Neural cell (in vitro differentiated cells): ENCODE measurements around the gene ALDH3B2. TPM values are rescaled to one million over a fixed set of nuclear protein-coding genes. Genes with fewer than 3 reads are reported as not detected.

ENCODE experiments used
- H2AFZ ChIP-seq: fragments of 200-600, 300-800 bp; sonication (generic), shearing (Covaris generic); 2 replicates; pipeline ENCODE4 v1.6.0; 2014; ENCODE audit warnings: low read depth, mild to moderate bottlenecking, antibody characterized with exemption, low read length, moderate library complexity
- H3F3A ChIP-seq: fragments of 200-600 bp; shearing (Covaris generic); 2 replicates; pipeline ENCODE4 v1.6.1; 2016; ENCODE audit warnings: mild to moderate bottlenecking, moderate library complexity, mixed read lengths, antibody characterized with exemption, low read length; ENCODE audit not compliant: insufficient read depth, poor library complexity, severe bottlenecking
- H3K27ac ChIP-seq: fragments of 200-600, 300-800 bp; sonication (generic), shearing (Covaris generic); 2 replicates; pipeline ENCODE4 v1.5.1; 2014; ENCODE audit warnings: mild to moderate bottlenecking, low read length, moderate library complexity
- H3K27me3 ChIP-seq: fragments of 300-800, 200-600 bp; sonication (generic), shearing (Covaris generic); 2 replicates; pipeline ENCODE4 v1.6.0; 2014; ENCODE audit warnings: mild to moderate bottlenecking, low read depth, low read length, moderate library complexity; ENCODE audit not compliant: insufficient read depth
- H3K36me3 ChIP-seq: fragments of 300-800, 200-600 bp; sonication (generic), shearing (Covaris generic); 2 replicates; pipeline ENCODE4 v1.5.1; 2014; ENCODE audit warnings: mild to moderate bottlenecking, antibody characterized with exemption, low read length, moderate library complexity; ENCODE audit not compliant: insufficient read depth
- H3K4me2 ChIP-seq: fragments of 300-800, 200-600 bp; sonication (generic), shearing (Covaris generic); 2 replicates; pipeline ENCODE4 v1.6.0; 2014; ENCODE audit warnings: mild to moderate bottlenecking, low read length
- H3K4me3 ChIP-seq: fragments of 300-800, 200-600 bp; sonication (generic), shearing (Covaris generic); 2 replicates; pipeline ENCODE4 v1.5.1; 2014; ENCODE audit warnings: mild to moderate bottlenecking, low read length, moderate library complexity
- H3K79me2 ChIP-seq: fragments of 200-600 bp; shearing (Covaris generic); replicated peaks from 2 replicates; pipeline ENCODE4 v1.6.0; 2014; ENCODE audit warnings: mild to moderate bottlenecking, low read length, moderate library complexity; ENCODE audit not compliant: insufficient read depth
- H3K9ac ChIP-seq: fragments of 300-800, 200-600 bp; sonication (generic), shearing (Covaris generic); 2 replicates; pipeline ENCODE4 v1.6.1; 2016; ENCODE audit warnings: mild to moderate bottlenecking, low read length, mixed read lengths
- H3K9me2 ChIP-seq: fragments of 200-600 bp; shearing (Covaris generic); 2 replicates; pipeline ENCODE4 v1.6.1; 2016; ENCODE audit warnings: mild to moderate bottlenecking, low read length, mixed read lengths; ENCODE audit not compliant: insufficient read depth
- H3K9me3 ChIP-seq: fragments of 200-600, 300-800 bp; sonication (generic), shearing (Covaris generic); 2 replicates; pipeline ENCODE4 v1.6.1; 2016; ENCODE audit warnings: mild to moderate bottlenecking, mixed run types, low read length, moderate library complexity, mixed read lengths
- H4K20me1 ChIP-seq: fragments of 200-600 bp; shearing (Covaris generic); 2 replicates; pipeline ENCODE4 v1.6.1; 2016; ENCODE audit warnings: mild to moderate bottlenecking, mixed run types; ENCODE audit not compliant: insufficient read depth
- EP300 ChIP-seq: fragments of 450-650 bp; conservative IDR thresholded peaks from 2 replicates; pipeline ENCODE4 v1.6.1; 2014; ENCODE audit warnings: antibody characterized with exemption, mild to moderate bottlenecking, moderate library complexity; ENCODE audit not compliant: poor library complexity, severe bottlenecking
- EZH2 ChIP-seq: fragments of 200-600, 300-800 bp; shearing (Covaris generic), sonication (generic); IDR thresholded peaks from 2 replicates; pipeline ENCODE4 v1.6.1; 2014; ENCODE audit warnings: antibody characterized with exemption, low read length, borderline replicate concordance, mild to moderate bottlenecking; ENCODE audit not compliant: insufficient read depth, poor library complexity, severe bottlenecking
- MXI1 ChIP-seq: fragments of 450-650 bp; conservative IDR thresholded peaks from 2 replicates; pipeline ENCODE4 v1.6.1; 2014; ENCODE audit warnings: antibody characterized with exemption, mild to moderate bottlenecking; ENCODE audit not compliant: poor library complexity, severe bottlenecking
- POLR2AphosphoS5 ChIP-seq: IDR thresholded peaks from 2 replicates; pipeline ENCODE4 v1.6.1; 2012
- RAD21 ChIP-seq: fragments of 450-650 bp; conservative IDR thresholded peaks from 2 replicates; pipeline ENCODE4 v1.6.1; 2014; ENCODE audit warnings: antibody characterized with exemption, mild to moderate bottlenecking, moderate library complexity
- SMC3 ChIP-seq: fragments of 450-650 bp; conservative IDR thresholded peaks from 2 replicates; pipeline ENCODE4 v1.6.1; 2014; ENCODE audit warnings: antibody characterized with exemption, mild to moderate bottlenecking, moderate library complexity; ENCODE audit not compliant: poor library complexity
- TAF1 ChIP-seq: IDR thresholded peaks from 2 replicates; pipeline ENCODE4 v1.6.1; 2012; ENCODE audit warnings: low read depth
- polyA plus RNA-seq: library from polyadenylated mRNA; depleted of rRNA; stranded (reverse); fragments of >200 nt; gene quantifications from 2 replicates; pipeline ENCODE4 v1.2.3, GENCODE V29; 2014
- TF ChIP-seq, protein P1 (sequence below): fragments of 450-650 bp; IDR thresholded peaks from 2 replicates; pipeline ENCODE4 v1.5.1; 2014; ENCODE audit warnings: antibody characterized with exemption, mild to moderate bottlenecking, moderate library complexity; ENCODE audit not compliant: poor library complexity, severe bottlenecking
- TF ChIP-seq, protein P2 (sequence below): IDR thresholded peaks from 2 replicates; pipeline ENCODE4 v1.6.1; 2012; ENCODE audit warnings: borderline replicate concordance

The ALDH3B2 gene
- polyA plus RNA-seq, 1 donor from 2014 or later, result not detected

DNA sequence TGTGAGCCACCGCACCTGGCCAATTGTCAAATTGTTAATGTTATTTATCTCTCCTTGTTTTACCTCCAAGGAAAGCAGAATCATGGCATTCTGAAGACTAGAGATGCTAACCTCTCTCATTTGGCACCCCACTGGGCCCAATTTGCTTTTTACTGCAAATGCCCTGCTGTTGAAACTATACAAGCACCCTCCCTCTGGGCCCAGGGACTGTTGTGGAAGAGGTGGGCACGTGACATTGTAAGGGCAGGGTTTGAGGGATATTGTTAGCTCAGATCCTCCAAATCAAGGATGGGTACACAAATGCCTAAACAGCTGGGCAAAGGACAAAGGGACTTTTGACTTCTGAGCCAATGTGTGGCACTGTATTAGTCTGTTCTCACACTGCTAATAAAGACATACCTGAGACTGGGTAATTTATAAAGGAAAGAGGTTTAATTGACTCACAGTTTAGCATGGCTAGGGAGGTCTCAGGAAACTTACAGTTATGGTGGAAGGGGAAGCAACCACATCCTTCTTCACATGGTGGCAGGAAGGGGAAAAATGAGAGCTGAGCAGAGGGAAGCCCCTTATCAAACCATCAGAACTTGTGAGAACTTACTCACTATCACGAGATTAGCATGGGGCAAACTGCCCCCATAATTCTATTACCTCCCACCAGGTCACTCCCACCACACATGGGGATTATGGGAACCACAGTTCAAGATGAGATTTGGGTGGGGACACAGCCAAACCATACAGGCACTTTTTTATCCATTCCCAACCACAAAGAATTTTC is 6.5 kb upstream of the ALDH3B2 start:
- Histone ChIP-seq H3K4me2 (no peak overlapping the region), H3K36me3 (no peaks in the 10 kb centered on the region), H3K27ac (no peak overlapping the region), H3K79me2 (no peaks in the 10 kb centered on the region), H3K9me2 (no peaks in the 10 kb centered on the region), H4K20me1 (no peaks in the 10 kb centered on the region), H3F3A (no peaks in the 10 kb centered on the region), H3K27me3 (no peaks in the 10 kb centered on the region), H3K9ac (no peak overlapping the region), H2AFZ (no peak overlapping the region), H3K4me3 (no peak overlapping the region), H3K9me3 (no peaks in the 10 kb centered on the region)
- TF ChIP-seq MXI1, result no peak
- TF ChIP-seq EZH2, result no peak
- TF ChIP-seq, protein P1, sequence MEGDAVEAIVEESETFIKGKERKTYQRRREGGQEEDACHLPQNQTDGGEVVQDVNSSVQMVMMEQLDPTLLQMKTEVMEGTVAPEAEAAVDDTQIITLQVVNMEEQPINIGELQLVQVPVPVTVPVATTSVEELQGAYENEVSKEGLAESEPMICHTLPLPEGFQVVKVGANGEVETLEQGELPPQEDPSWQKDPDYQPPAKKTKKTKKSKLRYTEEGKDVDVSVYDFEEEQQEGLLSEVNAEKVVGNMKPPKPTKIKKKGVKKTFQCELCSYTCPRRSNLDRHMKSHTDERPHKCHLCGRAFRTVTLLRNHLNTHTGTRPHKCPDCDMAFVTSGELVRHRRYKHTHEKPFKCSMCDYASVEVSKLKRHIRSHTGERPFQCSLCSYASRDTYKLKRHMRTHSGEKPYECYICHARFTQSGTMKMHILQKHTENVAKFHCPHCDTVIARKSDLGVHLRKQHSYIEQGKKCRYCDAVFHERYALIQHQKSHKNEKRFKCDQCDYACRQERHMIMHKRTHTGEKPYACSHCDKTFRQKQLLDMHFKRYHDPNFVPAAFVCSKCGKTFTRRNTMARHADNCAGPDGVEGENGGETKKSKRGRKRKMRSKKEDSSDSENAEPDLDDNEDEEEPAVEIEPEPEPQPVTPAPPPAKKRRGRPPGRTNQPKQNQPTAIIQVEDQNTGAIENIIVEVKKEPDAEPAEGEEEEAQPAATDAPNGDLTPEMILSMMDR, result no peak
- TF ChIP-seq RAD21, result no peak
- no peak for TF ChIP-seq TAF1
- TF ChIP-seq, protein P2, sequence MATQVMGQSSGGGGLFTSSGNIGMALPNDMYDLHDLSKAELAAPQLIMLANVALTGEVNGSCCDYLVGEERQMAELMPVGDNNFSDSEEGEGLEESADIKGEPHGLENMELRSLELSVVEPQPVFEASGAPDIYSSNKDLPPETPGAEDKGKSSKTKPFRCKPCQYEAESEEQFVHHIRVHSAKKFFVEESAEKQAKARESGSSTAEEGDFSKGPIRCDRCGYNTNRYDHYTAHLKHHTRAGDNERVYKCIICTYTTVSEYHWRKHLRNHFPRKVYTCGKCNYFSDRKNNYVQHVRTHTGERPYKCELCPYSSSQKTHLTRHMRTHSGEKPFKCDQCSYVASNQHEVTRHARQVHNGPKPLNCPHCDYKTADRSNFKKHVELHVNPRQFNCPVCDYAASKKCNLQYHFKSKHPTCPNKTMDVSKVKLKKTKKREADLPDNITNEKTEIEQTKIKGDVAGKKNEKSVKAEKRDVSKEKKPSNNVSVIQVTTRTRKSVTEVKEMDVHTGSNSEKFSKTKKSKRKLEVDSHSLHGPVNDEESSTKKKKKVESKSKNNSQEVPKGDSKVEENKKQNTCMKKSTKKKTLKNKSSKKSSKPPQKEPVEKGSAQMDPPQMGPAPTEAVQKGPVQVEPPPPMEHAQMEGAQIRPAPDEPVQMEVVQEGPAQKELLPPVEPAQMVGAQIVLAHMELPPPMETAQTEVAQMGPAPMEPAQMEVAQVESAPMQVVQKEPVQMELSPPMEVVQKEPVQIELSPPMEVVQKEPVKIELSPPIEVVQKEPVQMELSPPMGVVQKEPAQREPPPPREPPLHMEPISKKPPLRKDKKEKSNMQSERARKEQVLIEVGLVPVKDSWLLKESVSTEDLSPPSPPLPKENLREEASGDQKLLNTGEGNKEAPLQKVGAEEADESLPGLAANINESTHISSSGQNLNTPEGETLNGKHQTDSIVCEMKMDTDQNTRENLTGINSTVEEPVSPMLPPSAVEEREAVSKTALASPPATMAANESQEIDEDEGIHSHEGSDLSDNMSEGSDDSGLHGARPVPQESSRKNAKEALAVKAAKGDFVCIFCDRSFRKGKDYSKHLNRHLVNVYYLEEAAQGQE, result no peak
- TF ChIP-seq SMC3, result no peak
- no peak for TF ChIP-seq EP300

DNA sequence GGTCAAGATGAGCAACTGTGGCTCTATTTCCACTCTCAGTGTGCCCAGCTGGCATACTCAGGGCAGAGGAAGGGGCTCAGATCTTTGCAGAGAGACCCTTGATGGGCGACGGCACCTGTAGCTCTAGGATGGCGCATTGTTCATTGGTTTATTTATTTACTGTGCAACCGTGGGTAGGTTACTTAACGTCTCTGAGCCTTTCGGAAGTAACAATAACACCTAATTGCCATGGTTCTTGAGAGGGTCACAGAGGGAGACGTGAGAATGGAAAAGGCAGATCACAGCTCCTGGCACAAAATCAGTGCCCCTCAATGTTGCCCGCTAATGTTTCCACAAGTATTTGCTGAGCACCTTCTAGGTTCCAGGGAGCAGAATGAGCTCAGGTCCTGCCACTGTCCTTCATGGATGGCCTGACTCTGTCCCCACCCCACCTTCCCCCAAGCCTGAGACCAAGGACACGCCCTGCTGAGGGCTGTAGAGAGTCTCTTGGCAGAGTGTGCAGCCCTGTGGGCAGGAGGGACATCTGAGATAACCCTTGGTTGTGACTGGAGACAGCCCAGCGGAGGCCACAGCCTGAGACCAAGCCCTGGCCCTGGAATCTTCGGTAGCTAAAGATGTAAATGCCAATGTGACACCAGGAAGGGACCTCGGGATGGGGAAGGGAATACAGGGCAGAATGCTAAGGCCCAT is 780 bp upstream of the ALDH3B2 start:
- no peaks in the 10 kb centered on the region for H3K79me2 ChIP-seq
- no peak overlapping the region for H3K4me3 ChIP-seq
- no peaks in the 10 kb centered on the region for H3K9me3 ChIP-seq
- no peak for TF ChIP-seq SMC3
- TF ChIP-seq MXI1, result no peak
- TF ChIP-seq, protein P2, result no peak
- no peak for TF ChIP-seq EP300
- no peak for TF ChIP-seq TAF1
- TF ChIP-seq POLR2AphosphoS5, result no peak
- no peak for TF ChIP-seq EZH2
- no peak for TF ChIP-seq RAD21
- TF ChIP-seq, protein P1, result no peak
- H3K9me2 ChIP-seq, result no peaks in the 10 kb centered on the region
- no peak overlapping the region for H2AFZ ChIP-seq
- H4K20me1 ChIP-seq, result no peaks in the 10 kb centered on the region
- H3K9ac ChIP-seq, result no peak overlapping the region
- no peak overlapping the region for H3K27ac ChIP-seq
- no peak overlapping the region for H3K4me2 ChIP-seq
- H3K36me3 ChIP-seq, result no peaks in the 10 kb centered on the region
- no peaks in the 10 kb centered on the region for H3K27me3 ChIP-seq
- H3F3A ChIP-seq, result no peaks in the 10 kb centered on the region
